ENCODE measurements around the gene ERCC4.

DNA sequence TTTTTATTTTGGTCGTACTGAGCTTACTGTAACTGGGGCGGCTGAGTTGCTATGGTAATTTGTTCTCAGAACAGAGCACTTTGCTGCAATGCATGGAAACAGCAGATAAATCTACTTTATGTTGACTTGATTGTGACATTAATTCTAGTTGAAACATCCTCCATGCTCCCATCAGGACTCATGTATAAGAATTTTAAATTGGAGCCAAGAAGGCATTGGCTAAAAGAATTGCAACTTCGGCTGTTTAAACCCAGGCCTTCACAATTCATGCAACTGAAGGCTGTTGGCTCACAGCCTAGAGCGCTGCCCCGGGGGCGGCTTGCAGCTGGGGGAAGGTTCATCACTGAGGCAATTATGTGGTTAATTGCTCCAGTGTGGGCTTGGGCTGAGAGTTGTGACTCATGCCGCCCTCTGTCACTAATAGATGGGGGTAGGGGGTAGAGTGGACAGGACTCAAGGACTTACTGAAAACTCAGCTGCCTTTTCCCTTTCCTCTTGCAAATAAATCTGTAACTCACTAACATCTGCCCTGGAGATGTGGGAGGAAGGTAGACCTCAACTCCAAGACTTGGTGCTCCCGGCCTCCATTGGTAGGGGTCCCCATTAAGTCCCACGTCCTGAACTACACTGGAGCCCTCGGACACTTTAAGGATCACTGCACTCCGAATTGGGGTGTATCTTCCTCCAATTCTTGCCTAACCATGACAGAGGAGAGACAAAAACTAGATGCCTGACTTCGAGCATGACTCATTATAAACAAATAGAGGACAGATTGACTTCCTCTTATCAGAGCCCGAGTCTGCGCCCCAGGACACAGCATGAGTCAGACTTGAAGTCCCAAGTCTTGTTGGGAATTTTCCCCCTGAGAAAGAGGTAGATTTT lies 37.5 kb downstream of the ERCC4 start:
- TF ChIP-seq, protein P1, sequence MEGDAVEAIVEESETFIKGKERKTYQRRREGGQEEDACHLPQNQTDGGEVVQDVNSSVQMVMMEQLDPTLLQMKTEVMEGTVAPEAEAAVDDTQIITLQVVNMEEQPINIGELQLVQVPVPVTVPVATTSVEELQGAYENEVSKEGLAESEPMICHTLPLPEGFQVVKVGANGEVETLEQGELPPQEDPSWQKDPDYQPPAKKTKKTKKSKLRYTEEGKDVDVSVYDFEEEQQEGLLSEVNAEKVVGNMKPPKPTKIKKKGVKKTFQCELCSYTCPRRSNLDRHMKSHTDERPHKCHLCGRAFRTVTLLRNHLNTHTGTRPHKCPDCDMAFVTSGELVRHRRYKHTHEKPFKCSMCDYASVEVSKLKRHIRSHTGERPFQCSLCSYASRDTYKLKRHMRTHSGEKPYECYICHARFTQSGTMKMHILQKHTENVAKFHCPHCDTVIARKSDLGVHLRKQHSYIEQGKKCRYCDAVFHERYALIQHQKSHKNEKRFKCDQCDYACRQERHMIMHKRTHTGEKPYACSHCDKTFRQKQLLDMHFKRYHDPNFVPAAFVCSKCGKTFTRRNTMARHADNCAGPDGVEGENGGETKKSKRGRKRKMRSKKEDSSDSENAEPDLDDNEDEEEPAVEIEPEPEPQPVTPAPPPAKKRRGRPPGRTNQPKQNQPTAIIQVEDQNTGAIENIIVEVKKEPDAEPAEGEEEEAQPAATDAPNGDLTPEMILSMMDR (IDR thresholded peaks at IDR 0.05; ENCODE audit: low read depth, low read length) = no peak
- no peak for TF ChIP-seq EZH2phosphoT487 (IDR thresholded peaks at IDR 0.05; ENCODE audit: low read depth)

Data from OCI-LY3 (cell line).